Endothelial cell of umbilical vein (primary cell): ENCODE data around the gene TLDC2. TPM values are rescaled to one million over a fixed set of nuclear protein-coding genes. Genes with fewer than 3 reads are reported as not detected.

ENCODE experiments used
- BruUV-seq: library from RNA; stranded (reverse); fragments of 400-500 nt; replicated peaks from 2 replicates; lab custom pipeline; 2021; lab: Mats Ljungman, UMichigan
- CTCF ChIA-PET: fragments of 300-600, 350-600 bp; sonication (Branson Sonifier 250); formaldehyde crosslinking; loops from one replicate; lab custom pipeline; 2021; ENCODE audit warnings: antibody characterized with exemption, inconsistent platforms; lab: Charles Lee
- POLR2A ChIA-PET: fragments of 300-600, 350-600 bp; sonication (Branson Sonifier 250); formaldehyde crosslinking; loops from one replicate; lab custom pipeline; 2021; ENCODE audit warnings: antibody characterized with exemption, inconsistent platforms; lab: Charles Lee
- DNase-seq: peaks from one replicate; pipeline ENCODE4 v3.0.0-alpha.2; 2011; ENCODE audit warnings: low read depth, low spot score
- FAIRE-seq: peaks from 2 replicates; lab custom pipeline; 2011; peaks lifted over from hg19 to GRCh38; lab: Jason Lieb, UNC
- H2AFZ ChIP-seq: 2 replicates; pipeline ENCODE4 v1.6.0; 2012; ENCODE audit warnings: low read depth, low read length, control low read depth, inconsistent platforms
- H3K27ac ChIP-seq: 2 replicates; pipeline ENCODE4 v1.5.1; 2011; ENCODE audit warnings: low read depth, mild to moderate bottlenecking, control low read depth, low read length, moderate library complexity; ENCODE audit not compliant: insufficient read depth
- H3K27me3 ChIP-seq, 2 experiments: 2 replicates each; pipeline versions ENCODE4 v1.6.0 to v1.6.1; 2011; ENCODE audit warnings: low read length in 2 of 2, mixed read lengths in 1 of 2; ENCODE audit not compliant: control insufficient read depth in 2 of 2, insufficient read depth in 2 of 2
- H3K36me3 ChIP-seq, 2 experiments: 2 replicates in 1 of 2; 3 replicates in 1 of 2; pipeline ENCODE4 v1.5.1; 2011; ENCODE audit warnings: low read length in 2 of 2, mild to moderate bottlenecking in 1 of 2, moderate library complexity in 1 of 2; ENCODE audit not compliant: control insufficient read depth in 2 of 2, insufficient read depth in 2 of 2; ENCODE audit errors: extremely low read depth in 1 of 2
- H3K4me1 ChIP-seq: 3 replicates; pipeline ENCODE4 v1.5.1; 2011; ENCODE audit warnings: mild to moderate bottlenecking, low read length; ENCODE audit not compliant: control insufficient read depth, insufficient read depth; ENCODE audit errors: extremely low read depth
- H3K4me2 ChIP-seq: 2 replicates; pipeline ENCODE4 v1.6.1; 2011; ENCODE audit warnings: low read length, control low read depth, mixed read lengths; ENCODE audit not compliant: insufficient read depth
- H3K4me3 ChIP-seq, 3 experiments: fragments of 200-600 bp in 1 of 3; sonication (generic), shearing (Covaris generic) in 1 of 3; replicated peaks in 1 of 3; 2 replicates each; pipeline ENCODE4 v1.5.1; 2011 to 2016; ENCODE audit warnings: control low read depth in 3 of 3, low read length in 3 of 3, mild to moderate bottlenecking in 2 of 3, inconsistent platforms in 1 of 3, low read depth in 1 of 3, moderate library complexity in 1 of 3; ENCODE audit not compliant: insufficient read depth in 1 of 3
- H3K79me2 ChIP-seq: 2 replicates; pipeline ENCODE4 v1.6.0; 2012; ENCODE audit warnings: low read length, inconsistent platforms; ENCODE audit not compliant: control insufficient read depth, insufficient read depth
- H3K9ac ChIP-seq: replicated peaks from 2 replicates; pipeline ENCODE3; 2011; ENCODE audit warnings: low read length, control low read depth; ENCODE audit not compliant: insufficient read depth; ENCODE audit errors: extremely low read depth
- H3K9me1 ChIP-seq: replicated peaks from 3 replicates; pipeline ENCODE4 v1.6.0; 2011; ENCODE audit warnings: mild to moderate bottlenecking, low read length; ENCODE audit not compliant: control insufficient read depth, insufficient read depth; ENCODE audit errors: extremely low read depth
- H3K9me3 ChIP-seq: replicated peaks from 2 replicates; pipeline ENCODE4 v1.5.1; 2012; ENCODE audit warnings: low read length, inconsistent platforms; ENCODE audit not compliant: control insufficient read depth, insufficient read depth
- H4K20me1 ChIP-seq: replicated peaks from 2 replicates; pipeline ENCODE3; 2011; ENCODE audit warnings: mild to moderate bottlenecking, low read length; ENCODE audit not compliant: control insufficient read depth, insufficient read depth; ENCODE audit errors: extremely low read depth
- CTCF ChIP-seq, 2 donors: IDR thresholded peaks; 1 replicate in 1 of 2; 2 replicates in 1 of 2; pipeline ENCODE4 v1.5.1; 2011; ENCODE audit warnings: low read length in 2 of 2, mild to moderate bottlenecking in 2 of 2, moderate library complexity in 2 of 2, control low read depth in 1 of 2, inconsistent platforms in 1 of 2, low read depth in 1 of 2; ENCODE audit not compliant: insufficient read depth in 1 of 2; ENCODE audit errors: extremely low read depth in 1 of 2
- EZH2 ChIP-seq: IDR thresholded peaks from 2 replicates; pipeline ENCODE4 v1.6.1; 2012; ENCODE audit warnings: borderline replicate concordance, low read depth, mild to moderate bottlenecking, moderate library complexity, low read length, inconsistent platforms; ENCODE audit not compliant: severe bottlenecking
- FOS ChIP-seq: IDR thresholded peaks from 2 replicates; pipeline ENCODE4 v1.6.1; 2011; ENCODE audit warnings: mild to moderate bottlenecking, low read length, moderate library complexity, borderline replicate concordance; ENCODE audit not compliant: insufficient read depth
- GATA2 ChIP-seq: IDR thresholded peaks from 2 replicates; pipeline ENCODE4 v1.7.0; 2011; ENCODE audit warnings: low read depth, mild to moderate bottlenecking, moderate library complexity, mixed read lengths, low read length; ENCODE audit not compliant: insufficient read length, insufficient read depth
- JUN ChIP-seq: IDR thresholded peaks from 2 replicates; pipeline ENCODE4 v1.6.1; 2011; ENCODE audit warnings: borderline replicate concordance, low read depth; ENCODE audit not compliant: insufficient read length, insufficient read depth
- MAX ChIP-seq: IDR thresholded peaks from 2 replicates; pipeline ENCODE4 v1.6.1; 2011; ENCODE audit not compliant: insufficient read depth, insufficient read length
- MYC ChIP-seq: IDR thresholded peaks from one replicate; pipeline ENCODE4 v1.6.1; 2011; ENCODE audit warnings: mild to moderate bottlenecking, low read depth, low read length
- POLR2A ChIP-seq: IDR thresholded peaks from 2 replicates; pipeline ENCODE4 v1.6.1; 2012; ENCODE audit warnings: low read depth, mild to moderate bottlenecking, control low read depth, low read length
- POLR2AphosphoS5 ChIP-seq: IDR thresholded peaks from 2 replicates; pipeline ENCODE4 v1.6.1; 2012; ENCODE audit warnings: low read depth, mild to moderate bottlenecking, control low read depth, low read length, moderate library complexity; ENCODE audit not compliant: insufficient read depth
- dilution Hi-C: fragments of 300-500 bp; cut with MboI; formaldehyde crosslinking; loops from one replicate; pipeline ENCODE4 v1.15.0; 2019; ENCODE audit warnings: low sequenced_read_pairs; ENCODE audit not compliant: extremely low pct_ligation_motif_present
- intact Hi-C: fragments of 100-400 bp; cut with micrococcal nuclease; formaldehyde crosslinking; loops from one replicate; pipeline ENCODE4 v1.10.0; 2022
- polyA plus RNA-seq, 4 experiments: library from polyadenylated mRNA; depleted of rRNA in 3 of 4; stranded (reverse) in 3 of 4; unstranded in 1 of 4; fragments of >200 nt; gene quantifications; 2 replicates each; pipeline versions ENCODE4 v1.2.1 to v1.2.3, GENCODE V29; 2011 to 2012; ENCODE audit warnings: missing spikeins in 1 of 4
- total RNA-seq: library from RNA; stranded (reverse); gene quantifications from 2 replicates; pipeline ENCODE4 v1.2.3, GENCODE V29; 2021

TLDC2 gene
- total and polyA plus RNA-seq, 2 donors (not counting 3 experiments of a cell fraction or from before 2014, with no cell fraction given), result not detected

- no peaks in the 10 kb centered on the region for H4K20me1 ChIP-seq
- TF ChIP-seq MYC (no peak), GATA2 (no peak), JUN (no peak), MAX (no peak), POLR2A (no peak), EZH2 (no peak), CTCF (IDR thresholded peaks at IDR 0.05; ENCODE audit: extremely low read depth in 1 of 2, insufficient read depth in 1 of 2, low read depth in 1 of 2, low read length in 2 of 2) (no peak), POLR2AphosphoS5 (no peak), FOS (no peak)
- BruUV-seq, result no TSS peak
- H3K4me3 ChIP-seq, result no peak overlapping the region
- H3K4me2 ChIP-seq, result no peak overlapping the region
- H3K27ac ChIP-seq, result no peak overlapping the region
- CTCF ChIA-PET, result interaction anchor here (5.9 kb wide), 1 partner anchor 15 kb away, joined by 31 read pairs; no protein-coding TSS in a partner anchor
- peaks cover 24% of the 10 kb centered on the region for H3K4me1 ChIP-seq
- intact Hi-C loops (no loop called here), dilution Hi-C loops (no loop called here)
- H3K9me3 ChIP-seq, result no peaks in the 10 kb centered on the region
- no peaks in the 10 kb centered on the region for H3K27me3 ChIP-seq
- FAIRE-seq (no peak), DNase-seq (no peak)
- H3K79me2 ChIP-seq, result peaks cover 81% of the 10 kb centered on the region
- no peak overlapping the region for H3K9ac ChIP-seq
- H3K9me1 ChIP-seq, result no peaks in the 10 kb centered on the region
- POLR2A ChIA-PET, result no interaction called here
- no peak overlapping the region for H2AFZ ChIP-seq
- no peaks in the 10 kb centered on the region for H3K36me3 ChIP-seq
These were observed 25.2 kb upstream of the TLDC2 start for GRCh38 chr20:36850759-36851158.
